OCI-LY3 (cell line): ENCODE results near the gene TAS2R20.

Experiments used
- CTCF ChIP-seq: fragments of 200-600, 300-600 bp; sonication (generic); IDR thresholded peaks from 2 replicates; pipeline ENCODE4 v1.5.1; 2014; ENCODE audit warnings: antibody characterized with exemption, low read length, low read depth
- EZH2phosphoT487 ChIP-seq: fragments of 200-600 bp; shearing (Covaris generic); IDR thresholded peaks from 2 replicates; pipeline ENCODE4 v1.6.1; 2018; ENCODE audit warnings: antibody characterized with exemption, mixed run types, low read depth

- TF ChIP-seq CTCF, result no peak
- no peak for TF ChIP-seq EZH2phosphoT487
Measured at GRCh38 chr12:10965476-10965875, 32.6 kb downstream of the TAS2R20 start.
